Gastrocnemius medialis (tissue), 4 donors: ENCODE data around the gene PTPRQ.

Source experiments
- CTCF ChIP-seq, 5 experiments: fragments of 450-650 bp in 3 of 5; fragments of 200-600 bp in 2 of 5; sonication (generic) in 2 of 5; IDR thresholded peaks in 4 of 5; conservative IDR thresholded peaks in 1 of 5; 1 replicate in 4 of 5; 2 replicates in 1 of 5; pipeline ENCODE4 v1.5.1; 2016 to 2019; ENCODE audit warnings: antibody characterized with exemption in 5 of 5, mild to moderate bottlenecking in 3 of 5, moderate library complexity in 3 of 5
- POLR2A ChIP-seq, 2 donors: fragments of 450-650 bp; IDR thresholded peaks; one replicate each; pipeline ENCODE4 v1.6.1; 2017; ENCODE audit warnings: antibody characterized with exemption in 2 of 2, mild to moderate bottlenecking in 2 of 2, moderate library complexity in 2 of 2

- TF ChIP-seq POLR2A (IDR thresholded peaks at IDR 0.05) (no peak), CTCF (IDR thresholded peaks at IDR 0.05 in 4 of 5, conservative IDR thresholded peaks at IDR 0.05 in 1 of 5) (no peak)
Measured at GRCh38 chr12:80553316-80553715, 109.3 kb downstream of the PTPRQ start.
